Measurements from ENCODE around the gene DTNA. TPM values are rescaled to one million over a fixed set of nuclear protein-coding genes. Genes with fewer than 3 reads are reported as not detected.

The DTNA gene
- total RNA-seq, 4 donors from 2014 or later: 26.1 to 58.3 (median 40.3) TPM

GRCh38 chr18:34801774-34802173 is 91.7 kb downstream of the DTNA start:
- peaks cover 0 to 5% (median 0%) of the 10 kb centered on the region in 4 donors for H3K4me1 ChIP-seq

GRCh38 chr18:34802959-34803358 is 92.9 kb downstream of the DTNA start:
- Histone ChIP-seq H3K27me3 (no peaks in the 10 kb centered on the region), H3K4me1 (peaks cover 0 to 8% (median 0%) of the 10 kb centered on the region in 4 donors), H3K4me3 (no peak overlapping the region), H3K36me3 (no peaks in the 10 kb centered on the region), H3K9me3 (no peaks in the 10 kb centered on the region), H3K27ac (no peak overlapping the region)
- no peak for TF ChIP-seq CTCF (IDR thresholded peaks at IDR 0.05)
- no peak for TF ChIP-seq EP300 (IDR thresholded peaks at IDR 0.05)
- TF ChIP-seq POLR2A (IDR thresholded peaks at IDR 0.05): no peak
- 54 to 55% methylated on average over 3 of the region's 3 CpGs for WGBS, 2 donors
- no peak for DNase-seq (ENCODE audit: low spot score in 2 of 2)

More at GRCh38 chr18:34801774-34802173, 91.7 kb downstream of the DTNA start:
- no peaks in the 10 kb centered on the region for H3K9me3 ChIP-seq
- TF ChIP-seq CTCF (IDR thresholded peaks at IDR 0.05) (no peak), POLR2A (IDR thresholded peaks at IDR 0.05) (no peak), EP300 (IDR thresholded peaks at IDR 0.05) (no peak)
- WGBS, 2 donors: 91 to 98% methylated on average over 2 of the region's 2 CpGs
- no peak overlapping the region for H3K27ac ChIP-seq
- no peak for DNase-seq (ENCODE audit: low spot score in 2 of 2)
- no peaks in the 10 kb centered on the region for H3K36me3 ChIP-seq
- no peak overlapping the region for H3K4me3 ChIP-seq
- no peaks in the 10 kb centered on the region for H3K27me3 ChIP-seq

- Histone ChIP-seq H3K36me3 (no peaks in the 10 kb centered on the region), H3K4me1 (peaks cover 0 to 8% (median 0%) of the 10 kb centered on the region in 4 donors), H3K9me3 (no peaks in the 10 kb centered on the region), H3K4me3 (no peak overlapping the region), H3K27me3 (no peaks in the 10 kb centered on the region), H3K27ac (no peak overlapping the region)
- TF ChIP-seq EP300 (IDR thresholded peaks at IDR 0.05) (no peak), POLR2A (IDR thresholded peaks at IDR 0.05) (no peak), CTCF (IDR thresholded peaks at IDR 0.05) (no peak)
- DNase-seq (ENCODE audit: low spot score in 2 of 2): no peak
- 75 to 84% methylated on average over 5 of the region's 5 CpGs for WGBS, 2 donors
Measured at GRCh38 chr18:34803877-34804400, 93.8 kb downstream of the DTNA start.

- H3K4me1 ChIP-seq: peaks cover 0 to 15% (median 0%) of the 10 kb centered on the region in 4 donors
Measured at GRCh38 chr18:34805103-34805877, 95.2 kb downstream of the DTNA start.

More at GRCh38 chr18:34805103-34805877, 95.2 kb downstream of the DTNA start:
- H3K27me3 ChIP-seq: no peaks in the 10 kb centered on the region
- H3K36me3 ChIP-seq: no peaks in the 10 kb centered on the region
- DNase-seq (ENCODE audit: low spot score in 2 of 2): no peak
- no peaks in the 10 kb centered on the region for H3K9me3 ChIP-seq
- no peak overlapping the region for H3K4me3 ChIP-seq
- no peak overlapping the region for H3K27ac ChIP-seq
- TF ChIP-seq CTCF (IDR thresholded peaks at IDR 0.05): no peak
- no peak for TF ChIP-seq POLR2A (IDR thresholded peaks at IDR 0.05)
- TF ChIP-seq EP300 (IDR thresholded peaks at IDR 0.05): no peak
- 77 to 80% methylated on average over 7 of the region's 7 CpGs for WGBS, 2 donors
